Ishikawa (cell line): ENCODE data around the gene PLSCR3.

Source experiments
- CEBPB ChIP-seq: IDR thresholded peaks from 2 replicates; pipeline ENCODE4 v1.6.1; 2012
- CREB1 ChIP-seq: IDR thresholded peaks from 2 replicates; pipeline ENCODE4 v1.6.1; 2012; ENCODE audit warnings: low read depth
- EGR1 ChIP-seq: IDR thresholded peaks from 2 replicates; pipeline ENCODE4 v1.6.1; 2012
- EP300 ChIP-seq: IDR thresholded peaks from 2 replicates; pipeline ENCODE4 v1.6.1; 2012; ENCODE audit warnings: borderline replicate concordance
- FOXM1 ChIP-seq: IDR thresholded peaks from 2 replicates; pipeline ENCODE4 v1.6.1; 2012; ENCODE audit warnings: low read depth, borderline replicate concordance
- NFIC ChIP-seq: IDR thresholded peaks from 2 replicates; pipeline ENCODE4 v1.6.1; 2012
- RAD21 ChIP-seq: IDR thresholded peaks from 2 replicates; pipeline ENCODE4 v1.6.1; 2012; ENCODE audit warnings: low read depth
- TAF1 ChIP-seq: IDR thresholded peaks from 2 replicates; pipeline ENCODE4 v1.6.1; 2012; ENCODE audit warnings: low read depth, mild to moderate bottlenecking
- TCF12 ChIP-seq: IDR thresholded peaks from 2 replicates; pipeline ENCODE4 v1.6.1; 2012; ENCODE audit warnings: low read depth
- TEAD4 ChIP-seq: IDR thresholded peaks from 2 replicates; pipeline ENCODE4 v1.6.1; 2012
- YY1 ChIP-seq: IDR thresholded peaks from 2 replicates; pipeline ENCODE4 v1.6.1; 2012; ENCODE audit warnings: low read depth
- ZBTB7A ChIP-seq: IDR thresholded peaks from 2 replicates; pipeline ENCODE4 v1.6.1; 2012; ENCODE audit warnings: low read depth
- TF ChIP-seq, protein P1 (sequence below): IDR thresholded peaks from 2 replicates; pipeline ENCODE4 v1.6.1; 2012
- TF ChIP-seq, protein P2 (sequence below): IDR thresholded peaks from 2 replicates; pipeline ENCODE4 v1.6.1; 2012; ENCODE audit warnings: low read depth, mild to moderate bottlenecking
- TF ChIP-seq, protein P3 (sequence below): IDR thresholded peaks from 2 replicates; pipeline ENCODE4 v1.6.1; 2012

PLSCR3 gene

DNA sequence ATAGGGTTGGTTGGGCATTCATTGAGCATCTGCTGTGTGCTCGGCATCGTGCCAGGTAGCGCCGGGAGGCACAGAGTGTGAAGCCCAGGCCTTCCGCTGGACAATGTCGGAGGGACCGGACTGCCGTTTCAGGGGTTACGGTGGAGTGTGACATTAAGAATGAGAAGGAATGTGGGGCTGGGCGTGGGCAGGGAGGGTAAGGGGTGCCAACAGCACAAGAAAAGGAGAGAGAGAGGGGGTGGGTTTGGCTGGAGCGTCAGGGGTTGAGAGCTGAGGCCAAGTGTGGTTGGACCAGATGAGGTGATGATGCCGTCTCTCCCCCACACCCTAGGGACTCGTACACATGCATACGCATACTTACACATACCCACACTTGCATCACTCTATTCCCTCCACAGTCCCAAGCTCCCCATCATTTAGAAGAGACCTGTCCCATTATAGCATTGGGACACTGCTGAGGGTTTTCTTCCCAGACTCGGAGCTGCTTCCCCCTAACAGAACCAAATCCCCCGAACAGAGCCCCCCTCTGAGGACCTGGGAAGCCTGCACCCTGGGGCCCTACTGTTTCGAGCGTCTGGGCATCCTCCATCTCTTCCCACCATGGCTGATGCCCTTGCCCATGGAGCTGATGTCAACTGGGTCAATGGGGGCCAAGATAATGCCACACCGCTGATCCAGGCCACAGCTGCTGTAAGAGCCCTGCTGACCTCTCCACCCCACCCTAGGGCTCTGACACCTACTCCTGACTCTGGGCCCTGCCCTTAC is 45.7 kb downstream of the PLSCR3 start:
- no peak for TF ChIP-seq CREB1
- no peak for TF ChIP-seq ZBTB7A
- TF ChIP-seq YY1, result no peak
- TF ChIP-seq, protein P1, sequence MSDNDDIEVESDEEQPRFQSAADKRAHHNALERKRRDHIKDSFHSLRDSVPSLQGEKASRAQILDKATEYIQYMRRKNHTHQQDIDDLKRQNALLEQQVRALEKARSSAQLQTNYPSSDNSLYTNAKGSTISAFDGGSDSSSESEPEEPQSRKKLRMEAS, result no peak
- no peak for TF ChIP-seq EP300
- TF ChIP-seq EGR1, result no peak
- TF ChIP-seq NFIC, result no peak
- no peak for TF ChIP-seq RAD21
- TF ChIP-seq CEBPB, result no peak
- no peak for TF ChIP-seq TEAD4
- TF ChIP-seq, protein P2, sequence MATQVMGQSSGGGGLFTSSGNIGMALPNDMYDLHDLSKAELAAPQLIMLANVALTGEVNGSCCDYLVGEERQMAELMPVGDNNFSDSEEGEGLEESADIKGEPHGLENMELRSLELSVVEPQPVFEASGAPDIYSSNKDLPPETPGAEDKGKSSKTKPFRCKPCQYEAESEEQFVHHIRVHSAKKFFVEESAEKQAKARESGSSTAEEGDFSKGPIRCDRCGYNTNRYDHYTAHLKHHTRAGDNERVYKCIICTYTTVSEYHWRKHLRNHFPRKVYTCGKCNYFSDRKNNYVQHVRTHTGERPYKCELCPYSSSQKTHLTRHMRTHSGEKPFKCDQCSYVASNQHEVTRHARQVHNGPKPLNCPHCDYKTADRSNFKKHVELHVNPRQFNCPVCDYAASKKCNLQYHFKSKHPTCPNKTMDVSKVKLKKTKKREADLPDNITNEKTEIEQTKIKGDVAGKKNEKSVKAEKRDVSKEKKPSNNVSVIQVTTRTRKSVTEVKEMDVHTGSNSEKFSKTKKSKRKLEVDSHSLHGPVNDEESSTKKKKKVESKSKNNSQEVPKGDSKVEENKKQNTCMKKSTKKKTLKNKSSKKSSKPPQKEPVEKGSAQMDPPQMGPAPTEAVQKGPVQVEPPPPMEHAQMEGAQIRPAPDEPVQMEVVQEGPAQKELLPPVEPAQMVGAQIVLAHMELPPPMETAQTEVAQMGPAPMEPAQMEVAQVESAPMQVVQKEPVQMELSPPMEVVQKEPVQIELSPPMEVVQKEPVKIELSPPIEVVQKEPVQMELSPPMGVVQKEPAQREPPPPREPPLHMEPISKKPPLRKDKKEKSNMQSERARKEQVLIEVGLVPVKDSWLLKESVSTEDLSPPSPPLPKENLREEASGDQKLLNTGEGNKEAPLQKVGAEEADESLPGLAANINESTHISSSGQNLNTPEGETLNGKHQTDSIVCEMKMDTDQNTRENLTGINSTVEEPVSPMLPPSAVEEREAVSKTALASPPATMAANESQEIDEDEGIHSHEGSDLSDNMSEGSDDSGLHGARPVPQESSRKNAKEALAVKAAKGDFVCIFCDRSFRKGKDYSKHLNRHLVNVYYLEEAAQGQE, result no peak
- TF ChIP-seq, protein P3, sequence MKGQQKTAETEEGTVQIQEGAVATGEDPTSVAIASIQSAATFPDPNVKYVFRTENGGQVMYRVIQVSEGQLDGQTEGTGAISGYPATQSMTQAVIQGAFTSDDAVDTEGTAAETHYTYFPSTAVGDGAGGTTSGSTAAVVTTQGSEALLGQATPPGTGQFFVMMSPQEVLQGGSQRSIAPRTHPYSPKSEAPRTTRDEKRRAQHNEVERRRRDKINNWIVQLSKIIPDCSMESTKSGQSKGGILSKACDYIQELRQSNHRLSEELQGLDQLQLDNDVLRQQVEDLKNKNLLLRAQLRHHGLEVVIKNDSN, result no peak
- no peak for TF ChIP-seq FOXM1
- TF ChIP-seq TAF1, result no peak
- no peak for TF ChIP-seq TCF12

DNA sequence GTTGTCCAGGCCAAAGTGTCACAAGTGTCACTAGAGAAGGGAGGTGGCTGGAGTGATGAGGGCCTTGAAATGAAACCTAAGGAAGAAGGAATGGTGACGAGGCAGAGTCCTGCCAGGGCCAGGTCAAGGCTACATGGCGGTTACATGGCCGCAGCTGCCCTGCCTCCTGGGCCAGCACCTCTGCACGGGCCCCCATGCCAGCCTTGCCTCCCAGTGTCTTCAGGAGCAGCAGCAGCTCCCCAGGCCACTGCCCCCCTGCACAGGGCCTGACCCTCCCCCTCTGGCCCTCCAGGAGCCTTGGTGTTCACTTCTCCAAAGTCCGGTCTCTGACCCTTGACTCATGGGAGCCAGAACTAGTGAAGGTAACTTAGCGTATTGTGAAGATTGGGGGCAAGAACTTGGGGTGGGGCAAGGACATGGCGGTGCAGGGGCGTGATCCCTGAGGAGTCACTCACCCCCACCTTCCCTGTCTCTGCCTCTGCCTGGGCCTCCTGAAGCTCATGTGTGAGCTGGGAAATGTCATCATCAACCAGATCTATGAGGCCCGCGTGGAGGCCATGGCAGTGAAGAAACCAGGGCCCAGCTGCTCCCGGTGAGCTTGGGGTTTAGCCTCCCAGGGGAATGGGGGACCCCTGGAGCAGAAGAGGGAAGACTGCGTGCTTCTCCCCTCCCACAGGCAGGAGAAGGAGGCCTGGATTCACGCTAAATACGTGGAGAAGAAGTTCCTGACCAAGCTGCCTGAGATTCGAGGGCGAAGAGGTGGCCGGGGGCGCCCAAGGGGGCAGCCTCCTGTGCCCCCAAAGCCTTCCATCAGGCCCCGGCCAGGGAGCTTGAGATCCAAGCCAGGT is 46.5 kb downstream of the PLSCR3 start:
- TF ChIP-seq ZBTB7A (no peak), TAF1 (no peak), CREB1 (no peak), NFIC (no peak), FOXM1 (no peak), TCF12 (no peak), TEAD4 (no peak), YY1 (no peak), CEBPB (no peak), EGR1 (no peak), RAD21 (no peak), EP300 (no peak)
- TF ChIP-seq, protein P3, result no peak
- TF ChIP-seq, protein P2, result no peak
- TF ChIP-seq, protein P1, result no peak

DNA sequence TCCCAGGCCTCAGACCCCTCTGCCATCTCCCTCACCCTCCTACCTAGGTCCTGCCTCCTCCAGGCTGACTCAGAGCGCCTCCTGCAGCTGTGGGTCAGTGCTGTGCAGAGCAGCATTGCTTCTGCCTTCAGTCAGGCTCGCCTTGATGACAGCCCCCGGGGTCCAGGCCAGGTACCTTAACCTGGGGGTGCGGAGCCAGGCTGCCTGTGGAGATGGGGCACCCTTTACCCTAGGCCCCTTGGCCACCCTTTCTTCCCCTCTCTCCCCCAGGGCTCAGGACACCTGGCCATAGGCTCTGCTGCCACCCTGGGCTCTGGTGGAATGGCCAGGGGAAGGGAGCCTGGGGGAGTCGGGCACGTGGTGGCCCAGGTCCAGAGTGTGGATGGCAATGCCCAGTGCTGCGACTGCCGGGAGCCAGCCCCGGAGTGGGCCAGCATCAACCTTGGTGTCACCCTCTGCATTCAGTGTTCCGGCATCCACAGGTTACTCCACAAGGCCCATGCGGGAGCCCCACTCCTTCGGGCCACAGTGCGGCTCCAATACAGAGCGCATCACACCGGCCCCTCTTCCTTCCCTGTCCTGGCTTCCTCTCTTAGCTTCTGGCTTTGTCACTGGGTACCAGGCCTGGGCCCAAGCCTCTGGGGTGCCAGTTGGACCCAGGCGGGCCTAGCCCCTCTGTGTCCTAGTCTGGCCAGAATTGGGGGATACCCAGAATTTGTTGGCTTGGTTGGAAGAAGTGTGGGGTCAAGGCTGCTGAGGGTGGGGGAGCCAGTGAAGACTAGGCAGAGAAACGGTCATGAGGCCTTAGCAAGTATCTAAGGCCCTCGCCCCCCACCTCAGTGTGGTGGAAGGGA is 47.3 kb downstream of the PLSCR3 start:
- TF ChIP-seq RAD21 (no peak), YY1 (no peak)

DNA sequence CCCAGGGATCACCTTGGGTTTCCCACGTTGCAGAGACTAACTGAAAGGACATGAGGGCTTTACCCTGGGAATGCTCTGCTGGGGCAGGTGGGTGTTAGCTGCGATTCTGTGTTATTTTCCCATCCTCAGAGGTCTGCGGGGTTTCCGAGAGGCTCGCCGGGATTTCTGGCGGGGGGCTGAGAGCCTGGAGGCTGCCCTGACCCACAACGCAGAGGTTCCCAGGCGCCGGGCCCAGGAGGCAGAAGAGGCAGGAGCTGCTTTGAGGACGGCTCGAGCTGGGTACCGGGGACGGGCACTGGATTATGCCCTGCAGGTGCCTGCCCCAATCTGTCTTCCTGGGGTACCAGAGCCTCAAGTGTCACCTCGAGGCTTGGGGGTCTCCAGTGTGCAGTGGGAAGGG is 51.1 kb downstream of the PLSCR3 start:
- TF ChIP-seq, protein P1, result no peak
- no peak for TF ChIP-seq TEAD4
- TF ChIP-seq TAF1, result no peak
- no peak for TF ChIP-seq ZBTB7A
- TF ChIP-seq, protein P3, result no peak
- no peak for TF ChIP-seq TCF12
- TF ChIP-seq FOXM1, result no peak
- no peak for TF ChIP-seq CREB1
- no peak for TF ChIP-seq NFIC
- no peak for TF ChIP-seq CEBPB
- no peak for TF ChIP-seq EP300
- TF ChIP-seq, protein P2, result no peak
- no peak for TF ChIP-seq EGR1
- TF ChIP-seq YY1, result no peak
- no peak for TF ChIP-seq RAD21
